K562 (cell line): ENCODE measurements around the gene AP5Z1. TPM values are rescaled to one million over a fixed set of nuclear protein-coding genes. Genes with fewer than 3 reads are reported as not detected.

ENCODE experiments used
- ATAC-seq: fragments of 200-7000 bp; cut with Tn5 transposase; 3 replicates; pipeline ENCODE4 v1.9.1; 2020; ENCODE audit warnings: moderate library complexity
- BruUV-seq: library from RNA; stranded (reverse); fragments of 400-500 nt; replicated peaks from 2 replicates; lab custom pipeline; 2021; lab: Mats Ljungman, UMichigan
- CTCF ChIA-PET: fragments of 300-600 bp; formaldehyde crosslinking; extraction: SDS; loops from one replicate; lab custom pipeline; 2021; ENCODE audit warnings: low intra/inter-chr PET ratio; lab: Yijun Ruan, JAX
- POLR2A ChIA-PET: fragments of 300-600, 350-650 bp; sonication (Branson Sonifier 250); formaldehyde crosslinking; extraction: SDS; loops from one replicate; lab custom pipeline; 2021; ENCODE audit warnings: antibody characterized with exemption, inconsistent platforms; lab: Yijun Ruan, JAX
- DNase-seq, 4 experiments: peaks; one replicate each; pipeline versions ENCODE4 v3.0.0 to v3.0.0-alpha.2; 2011 to 2018; ENCODE audit warnings: low spot score in 3 of 4, mixed read lengths in 3 of 4; ENCODE audit errors: extremely low read depth in 1 of 4
- FAIRE-seq: peaks from 2 replicates; lab custom pipeline; 2011; peaks lifted over from hg19 to GRCh38; lab: Jason Lieb, UNC
- H2AFZ ChIP-seq: 2 replicates; pipeline ENCODE4 v1.6.0; 2011; ENCODE audit warnings: low read depth, low read length, control low read depth, inconsistent platforms
- H3K27ac ChIP-seq: fragments of 200-600 bp; 3 replicates; pipeline ENCODE4 v1.8.0; 2011; ENCODE audit warnings: low read depth, mild to moderate bottlenecking, control low read depth, inconsistent platforms, low read length, moderate library complexity, mixed read lengths; ENCODE audit errors: extremely low read depth
- H3K27me3 ChIP-seq, 2 experiments: fragments of 300-600 bp in 1 of 2; 2 replicates in 1 of 2; 3 replicates in 1 of 2; pipeline versions ENCODE4 v1.6.0 to v1.8.0; 2011; ENCODE audit warnings: inconsistent platforms in 2 of 2, low read length in 2 of 2, mild to moderate bottlenecking in 1 of 2, mixed read lengths in 1 of 2, moderate library complexity in 1 of 2; ENCODE audit not compliant: control insufficient read depth in 2 of 2, insufficient read depth in 2 of 2
- H3K36me3 ChIP-seq: fragments of 300-600 bp; 3 replicates; pipeline ENCODE4 v1.8.0; 2011; ENCODE audit warnings: mild to moderate bottlenecking, low read length, inconsistent platforms; ENCODE audit not compliant: control insufficient read depth, insufficient read depth
- H3K4me1 ChIP-seq, 2 experiments: fragments of 200-600 bp in 1 of 2; replicated peaks in 1 of 2; 2 replicates in 1 of 2; 3 replicates in 1 of 2; pipeline versions ENCODE4 v1.5.1 to v1.8.0; 2011; ENCODE audit warnings: inconsistent platforms in 2 of 2, low read length in 2 of 2, mild to moderate bottlenecking in 1 of 2, mixed read lengths in 1 of 2, moderate library complexity in 1 of 2; ENCODE audit not compliant: control insufficient read depth in 2 of 2, insufficient read depth in 2 of 2
- H3K4me2 ChIP-seq: 2 replicates; pipeline ENCODE4 v1.6.1; 2011; ENCODE audit warnings: low read length, control low read depth, inconsistent platforms, mixed read lengths; ENCODE audit not compliant: insufficient read depth
- H3K4me3 ChIP-seq: fragments of 200-600 bp; sonication (generic), shearing (Covaris generic); 2 replicates; pipeline ENCODE4 v1.5.1; 2016; ENCODE audit warnings: control low read depth, inconsistent platforms
- H3K79me2 ChIP-seq: fragments of 200-600 bp; 3 replicates; pipeline ENCODE4 v1.8.0; 2011; ENCODE audit warnings: low read length, inconsistent platforms; ENCODE audit not compliant: control insufficient read depth, insufficient read depth
- H3K9ac ChIP-seq, 2 experiments: 2 replicates each; pipeline versions ENCODE4 v1.6.0 to v1.6.1; 2011; ENCODE audit warnings: low read depth in 2 of 2, low read length in 2 of 2, control low read depth in 1 of 2, inconsistent platforms in 1 of 2, mild to moderate bottlenecking in 1 of 2, mixed read lengths in 1 of 2; ENCODE audit not compliant: insufficient read depth in 1 of 2
- H3K9me1 ChIP-seq: one replicate; pipeline ENCODE4 v1.6.0; 2011; ENCODE audit warnings: inconsistent platforms, mild to moderate bottlenecking, low read length, moderate library complexity; ENCODE audit not compliant: control insufficient read depth, insufficient read depth
- H3K9me3 ChIP-seq: replicated peaks from 2 replicates; pipeline ENCODE4 v1.5.1; 2011; ENCODE audit warnings: low read depth, low read length, inconsistent platforms; ENCODE audit not compliant: control insufficient read depth, insufficient read depth
- H4K20me1 ChIP-seq: replicated peaks from 2 replicates; pipeline ENCODE4 v1.6.1; 2011; ENCODE audit warnings: low read length, inconsistent platforms, mixed read lengths; ENCODE audit not compliant: control insufficient read depth, insufficient read depth
- ETV5 ChIP-seq: sonication (generic); formaldehyde crosslinking; IDR thresholded peaks from 2 replicates; pipeline ENCODE4 v1.4.0; 2020; ENCODE audit warnings: low read depth, mild to moderate bottlenecking, missing genetic modification reagents
- GABPB1 ChIP-seq: sonication (generic); formaldehyde crosslinking; IDR thresholded peaks from 2 replicates; pipeline ENCODE4 v1.8.0; 2022; ENCODE audit warnings: mild to moderate bottlenecking, missing genetic modification reagents
- NCOA2 ChIP-seq, 2 experiments: fragments of 450-650 bp; IDR thresholded peaks; 2 replicates each; pipeline ENCODE4 v1.6.1; 2018; ENCODE audit warnings: mild to moderate bottlenecking in 2 of 2, moderate library complexity in 1 of 2; ENCODE audit not compliant: partially characterized antibody in 2 of 2
- POLR3G ChIP-seq: IDR thresholded peaks from 2 replicates; pipeline ENCODE4 v1.6.1; 2011; ENCODE audit not compliant: insufficient read length, insufficient replicate concordance; ENCODE audit errors: extremely low read depth
- RBFOX2 ChIP-seq: fragments of 200-400 bp; formaldehyde crosslinking; IDR thresholded peaks from 2 replicates; pipeline ENCODE4 v1.6.1; 2017; ENCODE audit warnings: low read depth, mild to moderate bottlenecking, low read length, moderate library complexity
- SOX6 ChIP-seq: fragments of 450-650 bp; IDR thresholded peaks from 2 replicates; pipeline ENCODE4 v1.6.1; 2014; ENCODE audit warnings: mild to moderate bottlenecking
- WGBS: fragments of 100-300 bp; shearing (Covaris generic); methylation state at CpG from one replicate; pipeline ENCODE4 v1.1.6; 2016; ENCODE audit warnings: low coverage, mixed read lengths; ENCODE audit not compliant: insufficient coverage; ENCODE audit errors: missing lambda C conversion rate; 5-methylcytosine and 5-hydroxymethylcytosine counted together
- in situ Hi-C: fragments of 300-500 bp; cut with MboI; formaldehyde crosslinking; loops from 4 replicates; pipeline ENCODE4 v1.15.0; 2018; ENCODE audit warnings: inconsistent platforms, mixed read lengths
- intact Hi-C: fragments of 100-400 bp; cut with micrococcal nuclease; formaldehyde crosslinking; loops from 2 replicates; pipeline ENCODE4 v1.14.2; 2022
- polyA plus RNA-seq, 8 experiments: library from polyadenylated mRNA; depleted of rRNA in 4 of 8; stranded (reverse) in 5 of 8; unstranded in 3 of 8; fragments of >200 nt; fragmentation: Nextera tagmentation in 2 of 8; fragmentation: Illumina TruSeq in 1 of 8; extraction: Ambion mirVana in 2 of 8; extraction: Trizol in 1 of 8; gene quantifications; 2 replicates each; pipeline versions ENCODE4 v1.2.1 to v1.2.3, GENCODE V29; 2011 to 2014; ENCODE audit warnings: inconsistent platforms in 1 of 8, missing spikeins in 1 of 8
- total RNA-seq, 7 experiments: library from RNA; depleted of rRNA in 6 of 7; stranded (reverse); fragments of >200 nt in 6 of 7; fragmentation: Illumina TruSeq in 2 of 7; extraction: Trizol in 2 of 7; gene quantifications; 2 replicates each; pipeline versions ENCODE4 v1.2.1 to v1.2.3, GENCODE V29; 2011 to 2021; ENCODE audit warnings: low replicate concordance in 1 of 7

The AP5Z1 gene
- total and polyA plus RNA-seq, 9 of the 15 experiments (the other 6 are each of a cell fraction or from before 2014, with no cell fraction given): 0.06 to 31.1 (median 6.4) TPM

GRCh38 chr7:4779118-4779517 is 3.7 kb downstream of the AP5Z1 start:
- Histone ChIP-seq H2AFZ (no peak overlapping the region), H3K79me2 (peaks cover 23% of the 10 kb centered on the region), H3K9me1 (no peaks in the 10 kb centered on the region), H3K4me1 (peaks cover 11 to 26% of the 10 kb centered on the region in 2 experiments), H3K9me3 (no peaks in the 10 kb centered on the region), H3K4me3 (no peak overlapping the region), H3K27me3 (no peaks in the 10 kb centered on the region), H3K27ac (no peak overlapping the region), H3K4me2 (no peak overlapping the region), H3K36me3 (peaks cover 38% of the 10 kb centered on the region; the same call in 2 of the 3 replicates), H3K9ac (no peak overlapping the region), H4K20me1 (0 out of 2 replicates have a peak, but pooled peaks cover 3% of the 10 kb centered on the region)
- ATAC-seq (no peak), DNase-seq (no peak), FAIRE-seq (no peak)
- ChIA-PET POLR2A (no interaction called here), CTCF (no interaction called here)
- no peak for TF ChIP-seq GABPB1
- TF ChIP-seq ETV5 (CRISPR knock-in tag): no peak
- peak in 1 of 2 experiments; percentile 96 for TF ChIP-seq NCOA2 (IDR thresholded peaks at IDR 0.05; ENCODE audit: partially characterized antibody in 2 of 2)
- no peak for TF ChIP-seq POLR3G
- intact Hi-C loops (no loop called here), in situ Hi-C loops (no loop called here)
- 90% methylated on average over 5 of the region's 5 CpGs for WGBS
- BruUV-seq: no TSS peak

GRCh38 chr7:4781366-4782069 is 6.1 kb downstream of the AP5Z1 start:
- 0 out of 2 replicates have a peak, but pooled peaks cover 3% of the 10 kb centered on the region for H4K20me1 ChIP-seq
- POLR2A ChIA-PET: no interaction called here

More at GRCh38 chr7:4781366-4782069, 6.1 kb downstream of the AP5Z1 start:
- Histone ChIP-seq H3K4me1 (peaks cover 5 to 14% of the 10 kb centered on the region in 2 experiments; a peak in 3 of 5 replicates), H3K27ac (no peak overlapping the region), H2AFZ (no peak overlapping the region), H3K79me2 (peaks cover 12% of the 10 kb centered on the region), H3K4me3 (no peak overlapping the region), H3K9me1 (no peaks in the 10 kb centered on the region), H3K36me3 (peaks cover 51% of the 10 kb centered on the region; the same call in 2 of the 3 replicates)
- 90% methylated on average over 24 of the region's 27 CpGs for WGBS
- CTCF ChIA-PET: no interaction called here
- no TSS peak for BruUV-seq
- ATAC-seq: no peak
- 0 out of 2 replicates have a peak, but pooled peaks have one; percentile 31 for TF ChIP-seq RBFOX2
- TF ChIP-seq SOX6: no peak
- TF ChIP-seq, all 486 proteins: peak for 1
- FAIRE-seq (no peak), DNase-seq (no peak)
- no peaks in the 10 kb centered on the region for H3K27me3 ChIP-seq
- in situ Hi-C loops: no loop called here
- no peak overlapping the region for H3K4me2 ChIP-seq
- H3K9ac ChIP-seq: peak overlapping the region in 1 of 2 experiments; percentile 35; a peak in 1 of 4 replicates
- intact Hi-C loops: no loop called here
- H3K9me3 ChIP-seq: no peaks in the 10 kb centered on the region
